Measurements from ENCODE around the gene MYO9B.

GRCh38 chr19:17209126-17210036 lies 133.8 kb downstream of the MYO9B start:
- TF ChIP-seq CTCF (IDR thresholded peaks at IDR 0.05), result no peak
- TF ChIP-seq POLR2A (IDR thresholded peaks at IDR 0.05), result no peak

Measured in heart left ventricle (tissue), 13 donors.